Measurements from ENCODE around the gene PTPMT1.

DNA sequence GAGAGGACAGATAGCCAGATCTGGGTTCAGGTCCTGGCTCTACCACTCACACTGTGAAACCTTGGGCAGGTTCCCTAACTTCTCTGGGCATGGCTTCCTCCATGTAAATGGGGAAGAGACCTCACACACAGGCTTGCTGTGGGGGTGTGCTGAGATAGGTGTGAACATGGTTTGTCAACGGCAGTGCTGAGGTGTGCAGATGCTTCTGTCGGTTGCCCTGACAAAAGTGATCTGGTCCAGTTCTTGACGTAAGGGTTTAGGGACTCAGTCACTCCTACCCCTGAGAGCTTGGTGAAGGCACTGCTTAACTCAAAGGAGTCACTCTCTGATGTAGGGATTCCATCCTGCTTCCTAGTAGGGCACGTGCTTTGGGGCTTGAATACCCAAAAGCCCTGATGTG, 26.9 kb downstream of the PTPMT1 start:
- TF ChIP-seq, protein P1, sequence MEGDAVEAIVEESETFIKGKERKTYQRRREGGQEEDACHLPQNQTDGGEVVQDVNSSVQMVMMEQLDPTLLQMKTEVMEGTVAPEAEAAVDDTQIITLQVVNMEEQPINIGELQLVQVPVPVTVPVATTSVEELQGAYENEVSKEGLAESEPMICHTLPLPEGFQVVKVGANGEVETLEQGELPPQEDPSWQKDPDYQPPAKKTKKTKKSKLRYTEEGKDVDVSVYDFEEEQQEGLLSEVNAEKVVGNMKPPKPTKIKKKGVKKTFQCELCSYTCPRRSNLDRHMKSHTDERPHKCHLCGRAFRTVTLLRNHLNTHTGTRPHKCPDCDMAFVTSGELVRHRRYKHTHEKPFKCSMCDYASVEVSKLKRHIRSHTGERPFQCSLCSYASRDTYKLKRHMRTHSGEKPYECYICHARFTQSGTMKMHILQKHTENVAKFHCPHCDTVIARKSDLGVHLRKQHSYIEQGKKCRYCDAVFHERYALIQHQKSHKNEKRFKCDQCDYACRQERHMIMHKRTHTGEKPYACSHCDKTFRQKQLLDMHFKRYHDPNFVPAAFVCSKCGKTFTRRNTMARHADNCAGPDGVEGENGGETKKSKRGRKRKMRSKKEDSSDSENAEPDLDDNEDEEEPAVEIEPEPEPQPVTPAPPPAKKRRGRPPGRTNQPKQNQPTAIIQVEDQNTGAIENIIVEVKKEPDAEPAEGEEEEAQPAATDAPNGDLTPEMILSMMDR (IDR thresholded peaks at IDR 0.05) = no peak
- no peak for TF ChIP-seq POLR2A (IDR thresholded peaks at IDR 0.05)
